HG02840 (cell line): ENCODE measurements around the gene TRAF3.
A peak's percentile ranks its signal among the peaks of the same experiment; 100 is the strongest.

ENCODE experiments used
- ATAC-seq: cut with Tn5 transposase; IDR thresholded peaks from one replicate; pipeline ENCODE4 v1.9.1; 2021; ENCODE audit warnings: mild to moderate bottlenecking, moderate library complexity, moderate number of reproducible peaks; ENCODE audit not compliant: unreplicated experiment, low FRiP score

TRAF3 gene, protein sequence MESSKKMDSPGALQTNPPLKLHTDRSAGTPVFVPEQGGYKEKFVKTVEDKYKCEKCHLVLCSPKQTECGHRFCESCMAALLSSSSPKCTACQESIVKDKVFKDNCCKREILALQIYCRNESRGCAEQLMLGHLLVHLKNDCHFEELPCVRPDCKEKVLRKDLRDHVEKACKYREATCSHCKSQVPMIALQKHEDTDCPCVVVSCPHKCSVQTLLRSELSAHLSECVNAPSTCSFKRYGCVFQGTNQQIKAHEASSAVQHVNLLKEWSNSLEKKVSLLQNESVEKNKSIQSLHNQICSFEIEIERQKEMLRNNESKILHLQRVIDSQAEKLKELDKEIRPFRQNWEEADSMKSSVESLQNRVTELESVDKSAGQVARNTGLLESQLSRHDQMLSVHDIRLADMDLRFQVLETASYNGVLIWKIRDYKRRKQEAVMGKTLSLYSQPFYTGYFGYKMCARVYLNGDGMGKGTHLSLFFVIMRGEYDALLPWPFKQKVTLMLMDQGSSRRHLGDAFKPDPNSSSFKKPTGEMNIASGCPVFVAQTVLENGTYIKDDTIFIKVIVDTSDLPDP

DNA sequence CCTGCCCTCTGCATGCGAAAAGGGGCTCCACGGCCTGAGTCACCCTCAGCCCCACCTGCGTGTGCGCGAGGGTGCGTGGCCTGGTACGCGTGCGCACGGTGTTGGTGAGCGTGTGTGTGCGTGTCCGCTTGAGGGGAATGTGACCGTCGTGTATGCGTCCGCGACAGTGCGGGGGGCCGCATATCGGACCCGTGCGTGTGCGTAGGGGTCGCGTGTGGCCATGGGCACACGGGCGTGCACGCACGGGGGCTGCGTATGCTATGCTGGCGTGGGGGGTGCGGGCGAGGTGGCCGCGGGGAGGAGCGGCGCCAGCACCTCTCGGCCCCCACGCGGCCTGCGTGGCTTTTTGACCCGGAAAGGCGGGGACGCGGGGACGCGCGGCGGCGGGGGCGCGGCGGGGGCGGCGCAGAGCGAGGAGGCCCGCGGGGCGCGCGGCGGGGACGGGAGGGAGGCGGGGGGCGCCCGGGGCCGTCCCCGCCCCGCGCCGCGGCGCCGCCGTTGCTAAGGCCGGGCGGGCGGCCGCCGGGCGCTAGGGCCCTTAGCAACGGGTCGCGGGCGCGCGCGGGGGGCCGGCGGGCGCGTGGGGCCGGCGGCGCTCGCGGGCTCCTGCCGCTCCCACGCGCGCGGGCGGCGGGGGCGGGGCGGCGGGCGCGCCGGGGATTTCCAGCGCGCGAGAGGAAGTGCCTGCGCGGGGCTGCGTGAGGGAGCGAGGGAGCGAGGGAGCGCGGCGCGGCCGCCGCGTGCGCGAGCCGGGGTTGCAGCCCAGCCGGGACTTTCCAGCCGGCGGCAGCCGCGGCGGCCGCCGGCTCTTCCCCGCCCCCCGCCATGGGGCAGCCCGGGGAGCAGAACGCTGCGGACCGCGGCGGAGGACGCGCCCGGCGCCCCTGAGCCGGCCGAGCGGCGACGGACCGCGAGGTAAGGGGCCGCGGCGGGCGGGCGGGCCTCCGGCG is at the start of gene TRAF3:
TRAF3 (plus strand) TSS at position 689 of the 950 bp plus-strand sequence. CDS start 92,753 bp downstream, outside the sequence.
- peak; percentile 46 for ATAC-seq

DNA sequence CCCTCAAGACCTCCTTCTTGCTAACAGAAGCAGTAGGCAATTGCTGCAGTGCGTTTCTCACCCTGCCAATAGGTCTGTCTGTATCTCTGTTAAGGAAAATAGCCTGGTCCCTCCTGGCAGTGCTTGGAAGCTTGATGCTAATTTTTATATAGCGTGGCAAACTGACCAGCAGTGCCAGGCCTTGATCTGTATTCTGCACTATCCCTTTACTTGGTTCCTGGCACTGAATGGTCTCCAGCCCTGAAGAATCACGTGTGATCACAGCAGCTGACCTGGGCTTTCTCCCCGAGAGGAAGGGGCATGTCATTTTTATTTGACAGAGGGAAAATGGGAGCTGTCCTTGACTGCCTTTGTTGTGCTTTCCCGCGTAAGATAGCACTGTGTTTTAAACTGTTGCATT is 48.7 kb upstream of the TRAF3 start:
- ATAC-seq, result no peak

DNA sequence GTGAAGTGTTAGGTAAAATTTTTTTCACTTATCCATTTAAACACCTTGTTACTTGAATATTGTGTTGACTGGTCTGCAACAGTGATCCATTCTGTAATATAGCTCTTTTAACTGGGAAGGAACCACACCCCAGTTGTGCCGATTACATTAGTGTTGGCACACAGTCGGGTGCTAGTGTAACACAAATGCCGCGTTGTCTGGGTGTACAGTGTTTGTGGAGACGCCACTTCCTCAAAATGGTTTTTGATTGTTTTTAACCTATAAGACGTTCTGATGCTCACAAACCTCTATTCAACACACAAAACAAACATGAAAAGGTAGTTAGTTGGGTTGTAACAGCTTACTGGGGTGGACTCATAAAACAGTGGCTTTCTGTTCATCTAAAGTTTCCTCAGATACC is 48.0 kb upstream of the TRAF3 start:
- ATAC-seq, result no peak

DNA sequence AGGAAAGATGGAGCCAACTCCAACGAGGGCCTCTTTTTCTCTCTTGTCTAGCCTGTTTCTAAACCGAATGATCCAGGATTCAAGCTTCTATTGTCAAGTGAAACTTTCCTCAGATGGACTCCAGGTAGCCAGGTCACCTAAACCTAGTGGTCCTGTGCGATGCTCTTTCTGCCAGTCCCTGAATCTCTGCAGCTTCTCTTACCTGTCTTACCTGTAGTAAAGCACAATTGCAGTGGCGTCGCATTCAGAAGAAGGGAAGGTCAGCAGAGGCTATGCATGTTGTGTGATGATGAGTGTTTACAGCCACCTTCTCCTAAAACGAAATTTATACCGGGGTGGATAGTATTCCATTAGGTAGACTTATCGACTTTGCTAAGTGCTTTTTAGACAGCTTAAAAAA is 47.4 kb upstream of the TRAF3 start:
- ATAC-seq, result no peak

DNA sequence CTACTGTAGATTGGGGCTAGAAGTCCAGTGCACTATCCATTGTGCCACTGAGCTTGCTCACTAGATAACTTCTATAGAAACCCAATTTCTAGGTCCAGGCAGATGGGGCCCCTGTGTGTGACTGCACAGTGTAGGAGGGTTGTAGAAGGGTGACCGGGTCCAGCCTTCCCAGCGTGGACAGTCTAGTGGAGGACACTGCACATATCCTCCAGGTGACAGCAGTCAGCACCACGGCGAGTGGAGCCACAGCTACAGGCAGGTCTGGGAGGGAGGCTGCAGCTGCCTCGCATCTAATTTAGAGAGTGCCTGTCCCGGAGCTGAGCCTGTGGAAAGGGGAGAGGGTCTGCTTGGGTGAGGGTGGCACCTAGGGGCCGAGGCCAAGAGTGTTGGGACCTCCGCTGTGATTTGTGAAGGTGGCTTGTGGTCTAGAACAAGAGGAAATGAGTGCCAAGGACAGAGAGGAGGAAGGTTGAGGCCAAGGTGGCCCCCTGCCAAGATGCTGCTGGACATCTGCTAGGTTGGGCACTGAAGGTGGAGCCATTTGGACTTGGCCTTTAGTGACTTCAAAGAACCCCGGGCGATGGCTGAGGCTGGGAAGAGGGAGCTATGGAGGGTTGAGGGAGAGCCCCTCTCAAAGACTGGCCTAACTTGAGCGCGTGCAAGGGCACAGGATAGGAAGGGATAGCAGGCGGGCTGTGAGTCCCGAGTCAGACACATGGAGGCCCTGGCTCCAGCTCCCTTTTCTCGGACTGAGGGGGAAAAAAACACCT is 46.0 kb upstream of the TRAF3 start:
- ATAC-seq, result no peak

DNA sequence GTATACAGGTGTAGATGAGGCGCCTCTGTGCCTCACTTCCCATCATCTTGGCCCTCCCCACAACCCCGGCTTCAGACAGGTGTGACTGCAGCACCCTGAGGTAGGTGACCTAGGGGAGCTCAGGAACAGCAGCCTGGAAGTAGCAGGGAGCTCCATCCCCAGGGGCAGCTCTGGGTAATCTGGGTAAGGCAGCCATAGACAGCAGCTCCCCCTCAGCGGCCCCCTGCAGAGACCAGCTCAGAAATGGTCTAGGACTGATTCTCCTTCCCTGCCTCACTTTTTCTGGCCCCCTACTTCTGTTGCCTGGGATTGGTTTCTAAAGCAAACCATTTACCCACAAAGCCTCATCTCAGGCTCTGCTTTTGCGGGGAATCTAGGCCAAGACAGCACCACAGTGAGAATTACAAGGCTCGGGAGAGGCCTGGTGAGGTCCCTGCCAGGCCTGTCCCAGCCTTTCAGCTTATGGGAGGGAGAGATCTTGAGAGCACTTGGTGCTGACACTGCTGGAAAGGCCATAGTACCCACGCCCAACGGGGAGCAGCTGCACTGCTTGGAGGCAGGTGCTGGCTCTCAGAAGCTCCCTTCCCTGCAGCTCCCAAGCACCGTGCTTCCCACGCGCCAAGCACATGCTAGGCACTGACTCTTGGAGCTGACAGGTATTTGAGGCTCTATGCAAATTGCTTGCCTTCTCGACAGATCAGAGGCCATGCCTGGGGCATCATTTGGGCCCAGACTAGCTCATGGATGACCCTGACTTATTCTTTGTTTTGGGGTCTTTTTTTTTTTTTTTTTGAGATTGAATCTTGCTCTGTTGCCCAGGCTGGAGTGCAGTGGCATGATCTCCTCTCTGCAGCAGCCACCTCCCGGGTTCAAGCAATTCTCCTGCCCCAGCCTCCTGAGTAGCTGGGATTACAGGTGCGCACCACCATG is 45.1 kb upstream of the TRAF3 start:
- no peak for ATAC-seq

DNA sequence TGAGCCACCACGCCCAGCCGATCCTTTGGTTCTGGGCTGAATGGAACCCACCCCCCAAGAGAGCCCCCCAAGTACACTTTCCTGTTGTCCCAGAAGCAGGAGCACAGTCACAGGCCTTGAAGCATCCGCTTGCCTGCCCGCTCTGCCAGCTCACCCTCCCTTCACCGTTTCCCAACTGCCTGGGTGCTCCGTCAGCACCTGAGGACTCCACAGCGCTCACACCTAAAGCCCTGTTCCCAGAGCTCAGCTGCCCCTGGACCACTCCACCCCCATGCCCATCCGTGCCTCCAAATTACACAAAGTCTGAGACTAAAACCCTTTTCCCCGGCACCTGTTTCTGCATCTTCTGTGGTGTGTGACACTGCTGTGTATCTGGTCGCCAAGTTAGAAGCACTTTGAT is 44.3 kb upstream of the TRAF3 start:
- ATAC-seq, result no peak

DNA sequence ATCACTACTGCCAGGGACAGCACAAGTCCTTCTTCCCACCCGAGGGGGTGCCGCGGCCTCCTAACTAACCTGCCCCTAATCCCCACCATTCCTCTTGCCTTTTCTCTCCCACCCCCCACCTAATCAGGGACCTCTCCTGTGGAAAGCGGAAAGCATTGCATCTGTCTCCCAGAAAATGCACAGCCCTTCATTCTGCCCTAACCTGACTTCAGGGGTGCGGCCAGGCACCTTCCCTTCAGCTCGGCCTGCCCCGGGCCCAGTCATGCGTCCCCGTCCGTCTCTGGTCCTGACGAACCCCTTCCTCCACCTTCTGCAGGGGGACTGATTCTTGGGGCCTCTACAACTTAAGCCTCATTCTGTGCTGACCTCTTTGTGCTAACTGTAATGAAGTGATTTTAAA is 43.9 kb upstream of the TRAF3 start:
- ATAC-seq, result no peak

DNA sequence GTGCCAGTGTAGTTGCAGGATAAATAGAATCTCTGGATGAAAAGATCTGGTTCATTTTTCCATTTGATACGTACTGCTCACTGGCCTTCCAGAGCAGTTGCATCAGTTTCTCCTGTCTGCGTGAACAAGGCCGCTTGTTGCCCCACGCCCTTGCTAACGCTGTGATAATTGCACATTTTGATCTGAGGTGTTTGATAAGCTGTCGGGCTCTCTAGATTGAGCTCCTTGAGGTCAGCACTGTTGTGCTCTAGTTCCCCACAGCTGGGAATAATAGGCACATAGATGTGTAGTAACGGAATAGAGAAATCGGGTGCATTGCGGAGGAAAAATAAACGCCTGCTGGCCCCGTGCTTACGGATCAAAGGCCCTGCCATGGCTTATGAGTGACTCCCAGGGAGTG is 42.8 kb upstream of the TRAF3 start:
- no peak for ATAC-seq

DNA sequence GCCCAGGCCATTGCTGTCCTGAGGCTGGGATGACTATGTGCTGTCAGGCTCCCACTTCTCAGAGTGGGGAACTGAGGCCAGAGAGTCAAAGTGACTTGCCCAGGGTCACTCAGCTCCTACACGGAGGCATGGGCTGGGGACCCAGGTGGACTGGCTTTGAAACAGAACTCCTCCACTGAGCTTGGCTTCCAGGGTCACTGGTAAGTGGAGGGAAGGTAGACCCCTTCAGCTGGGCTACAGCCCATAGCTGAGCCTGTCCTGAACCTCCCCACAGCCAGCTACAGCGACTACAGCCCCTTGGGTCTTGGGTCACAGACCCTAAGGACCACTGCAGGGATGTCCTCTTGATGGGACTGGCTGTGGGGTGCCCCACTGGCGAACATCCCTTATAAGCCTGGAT is 40.3 kb upstream of the TRAF3 start:
- ATAC-seq, result no peak

DNA sequence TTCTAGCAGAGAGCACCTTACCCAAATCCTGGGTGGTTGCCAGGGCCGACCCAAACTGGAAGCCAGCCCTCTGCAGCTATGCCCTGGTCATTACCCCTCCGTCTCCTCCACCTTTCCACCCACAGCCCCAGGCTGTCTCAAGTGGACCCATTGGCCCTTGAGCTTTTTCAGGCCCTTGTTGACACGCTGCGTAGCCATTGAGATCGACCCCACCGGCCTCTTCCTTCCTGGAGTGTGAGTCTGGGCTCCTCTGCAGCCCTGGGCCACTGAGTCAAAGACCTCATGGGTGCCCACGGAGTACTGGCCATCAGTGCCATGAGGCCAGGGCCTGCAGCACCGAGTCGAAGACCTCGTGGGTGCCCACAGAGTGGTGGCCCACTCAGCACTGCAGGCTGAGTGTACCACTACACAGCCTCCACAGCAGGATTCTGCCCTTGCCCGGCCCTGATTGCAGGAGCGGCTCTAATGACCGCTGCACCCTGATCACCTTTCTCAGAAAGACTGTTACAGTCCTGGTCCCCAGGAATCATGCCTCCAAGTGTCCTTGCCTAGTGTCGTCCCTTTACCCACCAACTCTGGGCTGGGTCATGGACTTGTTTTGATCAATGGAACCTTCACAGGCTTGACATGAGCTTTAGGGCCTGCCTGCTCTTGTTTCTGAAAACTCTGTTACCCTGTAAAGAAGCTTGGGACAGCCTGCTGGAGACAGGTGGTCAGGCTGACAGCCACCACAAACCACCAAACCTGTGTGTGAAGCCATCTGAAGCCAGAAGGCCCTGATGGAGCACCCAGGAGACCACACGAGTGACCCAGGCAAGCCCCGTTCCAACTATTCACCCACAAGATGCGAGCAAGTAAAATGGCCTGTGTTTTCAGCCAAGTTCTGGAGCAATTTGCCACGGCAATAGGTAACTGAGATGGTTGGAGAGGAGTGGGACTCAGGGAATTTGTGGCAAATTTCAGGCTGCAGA is 39.6 kb upstream of the TRAF3 start:
- no peak for ATAC-seq

DNA sequence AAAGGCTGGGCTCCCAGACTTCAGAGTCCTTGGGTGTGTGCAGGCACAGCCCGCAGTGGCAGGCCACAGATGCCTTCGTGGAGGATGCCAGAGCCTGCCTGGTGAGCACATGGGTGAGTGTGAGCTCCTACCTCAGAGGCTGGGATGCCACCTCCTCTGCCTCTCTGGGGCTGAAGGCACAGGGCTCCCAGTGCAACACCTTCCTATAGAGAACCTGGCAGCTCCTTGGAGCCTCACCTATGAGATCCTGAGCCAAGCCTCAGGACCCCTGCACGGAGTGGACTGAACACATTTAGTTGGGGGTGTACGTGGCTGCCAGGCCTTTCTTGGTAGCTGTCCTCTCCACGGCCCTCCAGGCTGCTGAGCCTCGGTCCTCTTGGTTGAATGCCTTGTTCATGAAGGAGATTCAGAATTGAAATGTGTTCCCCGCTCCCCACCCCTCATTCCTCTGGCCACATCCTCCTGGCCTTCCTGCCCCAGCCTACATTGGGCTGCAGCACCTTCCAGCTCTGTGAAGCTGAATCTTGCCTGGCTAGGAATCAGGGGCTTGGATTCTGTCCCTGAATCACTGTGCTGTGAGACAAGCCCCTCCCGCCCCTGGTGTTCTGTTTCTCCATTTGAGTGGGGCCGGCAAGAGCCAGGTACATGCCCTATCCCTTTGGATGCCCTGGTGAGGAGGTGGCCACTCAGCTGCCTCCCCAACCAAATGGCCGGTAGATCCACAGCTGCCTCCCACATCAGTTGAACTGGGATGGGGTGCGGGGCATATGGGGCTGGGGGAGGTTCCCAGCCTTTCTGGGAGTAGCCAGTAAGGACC is 38.7 kb upstream of the TRAF3 start:
- no peak for ATAC-seq

DNA sequence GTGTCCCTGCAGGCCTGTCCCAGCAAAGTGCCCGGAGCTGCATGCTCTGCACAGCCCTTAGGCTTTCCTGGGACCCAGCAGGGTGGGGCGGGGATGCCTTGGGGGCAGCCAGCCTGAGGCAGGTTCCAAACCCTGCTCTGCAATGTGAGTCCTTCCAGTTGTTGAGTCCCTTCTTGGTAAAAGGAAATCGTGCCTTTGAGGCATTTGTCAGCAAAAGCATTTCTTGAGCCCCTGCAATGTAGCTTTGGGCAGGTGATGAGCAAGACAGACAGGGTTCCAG is 38.1 kb upstream of the TRAF3 start:
- ATAC-seq, result no peak

DNA sequence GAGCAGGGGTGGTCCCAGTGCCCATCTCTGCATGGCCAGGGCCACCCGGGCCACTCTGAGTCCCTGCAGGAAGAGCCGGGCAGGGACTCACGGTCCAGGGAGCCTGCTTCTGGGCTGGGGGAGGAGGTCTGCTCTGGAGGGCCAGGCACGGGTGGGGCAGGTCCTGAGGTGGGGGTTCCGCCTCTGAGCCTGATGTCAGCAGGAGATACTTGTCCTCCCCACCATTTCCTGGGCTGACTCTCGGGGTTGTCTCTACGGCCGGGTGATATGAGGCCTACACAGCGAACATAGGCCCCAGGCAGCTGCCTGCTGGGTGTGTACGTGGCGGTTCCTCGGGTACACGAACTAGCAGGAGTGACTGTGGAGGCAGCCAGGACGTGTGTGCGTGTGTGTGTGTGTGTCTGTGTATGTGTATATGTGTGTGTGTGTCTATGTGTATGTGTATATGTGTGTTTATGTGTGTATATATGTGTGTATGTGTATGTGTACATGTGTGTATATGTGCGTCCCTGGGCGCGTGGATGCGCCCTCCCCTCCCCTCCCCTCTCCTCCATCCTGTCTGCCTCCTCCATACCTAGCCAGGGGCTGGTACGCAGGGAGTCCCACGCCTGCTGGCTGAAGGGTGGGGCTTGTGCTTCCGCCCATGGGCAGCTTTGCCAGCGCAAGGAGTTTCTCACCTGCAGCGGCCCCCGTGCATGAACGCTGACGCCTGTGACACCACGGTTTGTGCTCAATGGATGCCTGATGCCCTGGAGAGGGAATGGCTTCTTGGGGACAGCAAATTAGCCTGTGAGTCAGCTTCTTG is 30.4 kb upstream of the TRAF3 start:
- no peak for ATAC-seq

DNA sequence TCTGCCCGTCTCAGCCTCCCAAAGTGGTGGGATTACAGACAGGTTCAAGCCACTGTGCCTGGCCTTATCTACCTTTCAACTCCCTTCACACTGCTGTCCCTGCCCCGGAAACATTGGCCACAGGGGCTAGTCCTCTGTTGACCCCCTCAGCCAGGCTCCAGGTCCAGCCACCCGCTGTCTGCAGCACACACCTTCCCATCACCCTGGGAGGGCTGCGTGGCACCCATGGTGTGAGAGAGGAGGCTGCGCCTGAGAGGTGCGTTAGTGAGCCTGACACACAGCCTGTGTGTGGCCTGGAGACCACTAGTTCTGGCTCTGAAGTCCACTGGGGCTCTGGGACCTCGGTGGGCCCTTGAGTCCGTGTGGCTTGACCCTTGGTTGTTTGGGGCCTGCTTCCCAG is 28.4 kb upstream of the TRAF3 start:
- ATAC-seq, result no peak

DNA sequence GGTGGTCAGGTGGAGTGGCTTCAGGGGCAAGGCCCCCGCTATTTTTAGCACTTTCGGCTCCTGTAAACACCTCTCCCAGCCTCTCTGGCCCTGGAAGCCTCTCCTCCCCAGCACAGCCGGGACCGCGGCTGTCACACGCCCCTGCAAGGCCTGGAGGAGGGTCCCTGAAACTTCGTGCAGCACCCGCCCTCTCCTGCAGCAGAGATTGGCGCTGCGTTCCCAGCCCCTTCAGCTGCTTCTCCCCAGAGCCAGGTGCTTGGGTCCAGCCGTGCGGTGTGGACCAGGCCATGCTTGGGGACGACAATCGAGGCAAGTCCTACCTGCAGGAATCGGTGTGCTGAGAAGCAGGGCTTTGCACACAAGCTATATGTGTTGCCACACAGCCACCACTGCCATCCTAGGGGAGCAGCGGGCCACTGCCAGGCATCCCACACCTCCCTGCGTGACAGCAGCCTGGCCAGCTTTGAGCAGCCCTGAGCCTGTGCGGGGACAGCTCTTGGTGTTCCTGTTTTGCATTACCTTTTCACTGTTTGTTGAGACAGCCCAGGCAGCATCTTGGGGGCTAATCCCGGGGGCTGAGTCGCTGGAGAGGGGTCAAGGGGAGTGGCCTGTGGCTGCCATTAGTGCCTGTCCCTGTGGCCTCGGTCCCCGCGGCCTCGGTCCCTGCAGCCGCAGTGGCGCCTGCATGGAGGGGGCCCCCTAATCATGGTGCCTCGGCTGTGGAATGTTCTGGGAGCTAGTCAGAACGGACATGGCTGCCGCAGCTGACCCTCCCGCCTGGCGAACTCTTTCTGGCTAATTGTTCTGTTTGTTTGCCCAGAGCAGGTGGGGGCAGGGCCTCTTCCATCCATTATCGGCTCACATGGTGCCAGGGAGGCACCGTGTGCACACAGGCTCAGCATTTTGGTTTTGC is 27.6 kb upstream of the TRAF3 start:
- no peak for ATAC-seq
